HG02943 (cell line): ENCODE results near the gene LBR.
A peak's percentile ranks its signal among the peaks of the same experiment; 100 is the strongest.

Source experiments
- ATAC-seq: cut with Tn5 transposase; IDR thresholded peaks from one replicate; pipeline ENCODE4 v1.9.1; 2021; ENCODE audit warnings: mild to moderate bottlenecking, low read depth, moderate library complexity; ENCODE audit not compliant: unreplicated experiment

LBR gene

GRCh38 chr1:225446981-225447615 is 19.3 kb upstream of the LBR start:
- no peak for ATAC-seq

GRCh38 chr1:225446595-225446960 is 18.7 kb upstream of the LBR start:
- ATAC-seq, result no peak

GRCh38 chr1:225445639-225446594 is 18.1 kb upstream of the LBR start:
- ATAC-seq, result no peak

GRCh38 chr1:225442123-225442505 is 14.3 kb upstream of the LBR start:
- no peak for ATAC-seq

- ATAC-seq, result peak; percentile 43
Measured at GRCh38 chr1:225441314-225442122, 13.7 kb upstream of the LBR start.

GRCh38 chr1:225440380-225441221 is 12.8 kb upstream of the LBR start:
- no peak for ATAC-seq

GRCh38 chr1:225437710-225438437 is 10.0 kb upstream of the LBR start:
- ATAC-seq, result no peak

GRCh38 chr1:225435957-225436392 is 8.1 kb upstream of the LBR start:
- ATAC-seq, result peak; percentile 79

GRCh38 chr1:225435487-225435886 is 7.6 kb upstream of the LBR start:
- ATAC-seq, result peak; percentile 6

GRCh38 chr1:225435076-225435475 is 7.2 kb upstream of the LBR start:
- no peak for ATAC-seq

GRCh38 chr1:225434046-225434445 is 6.2 kb upstream of the LBR start:
- ATAC-seq, result no peak

- no peak for ATAC-seq
Measured at GRCh38 chr1:225431081-225431863, 3.4 kb upstream of the LBR start.

- ATAC-seq, result no peak
Measured at GRCh38 chr1:225430301-225430700, 2.5 kb upstream of the LBR start.

GRCh38 chr1:225428881-225429455 is 1.1 kb upstream of the LBR start:
- peak; percentile 0 for ATAC-seq

- peak; percentile 90 for ATAC-seq
Measured at GRCh38 chr1:225428068-225428880, 436 bp upstream of the LBR start.

GRCh38 chr1:225426395-225427234 is 1.2 kb downstream of the LBR start:
- no peak for ATAC-seq
